Measurements from ENCODE around the gene DSEL. TPM values are rescaled to one million over a fixed set of nuclear protein-coding genes. Genes with fewer than 3 reads are reported as not detected.

DSEL gene
- total RNA-seq = 6.4 TPM
- 1.9 TPM for polyA plus RNA-seq (ENCODE audit: insufficient read depth, low read depth, low replicate concordance)
- long read RNA-seq, donor 1, full-length matches to known transcripts = 3 of 3 reads
- long read RNA-seq, donor 1, partial matches to known transcripts = 0 of 3 reads
- long read RNA-seq, donor 1, other reads (novel, unspliced or antisense) = 0 of 3 reads
- long read RNA-seq, donor 2, full-length matches to known transcripts = 12 of 12 reads
- long read RNA-seq, donor 2, partial matches to known transcripts = 0 of 12 reads
- long read RNA-seq, donor 2, other reads (novel, unspliced or antisense) = 0 of 12 reads
- long read RNA-seq, donor 3, full-length matches to known transcripts = 3 of 3 reads
- long read RNA-seq, donor 3, partial matches to known transcripts = 0 of 3 reads
- long read RNA-seq, donor 3, other reads (novel, unspliced or antisense) = 0 of 3 reads
- long read RNA-seq, donor 4, full-length matches to known transcripts = 4 of 4 reads
- long read RNA-seq, donor 4, partial matches to known transcripts = 0 of 4 reads
- long read RNA-seq, donor 4, other reads (novel, unspliced or antisense) = 0 of 4 reads
- long read RNA-seq, donor 5 = 0 reads
- long read RNA-seq, donor 6, full-length matches to known transcripts = 4 of 4 reads
- long read RNA-seq, donor 6, partial matches to known transcripts = 0 of 4 reads
- long read RNA-seq, donor 6, other reads (novel, unspliced or antisense) = 0 of 4 reads
- long read RNA-seq, donor 7, full-length matches to known transcripts = 7 of 10 reads
- long read RNA-seq, donor 7, partial matches to known transcripts = 0 of 10 reads
- long read RNA-seq, donor 7, other reads (novel, unspliced or antisense) = 3 of 10 reads
- long read RNA-seq, donor 8, full-length matches to known transcripts = 5 of 5 reads
- long read RNA-seq, donor 8, partial matches to known transcripts = 0 of 5 reads
- long read RNA-seq, donor 8, other reads (novel, unspliced or antisense) = 0 of 5 reads
- long read RNA-seq, donor 9, full-length matches to known transcripts = 3 of 3 reads
- long read RNA-seq, donor 9, partial matches to known transcripts = 0 of 3 reads
- long read RNA-seq, donor 9, other reads (novel, unspliced or antisense) = 0 of 3 reads
- long read RNA-seq, donor 10, full-length matches to known transcripts = 9 of 26 reads
- long read RNA-seq, donor 10, partial matches to known transcripts = 17 of 26 reads
- long read RNA-seq, donor 10, other reads (novel, unspliced or antisense) = 0 of 26 reads

GRCh38 chr18:67516539-67517443 is at the start of gene DSEL:
TSS of gene DSEL (minus strand) at chr18:67516720. CDS start at chr18:67514608, 2,112 bp downstream.
- no peak for FAIRE-seq
- peak within 1 kb of the TSS; percentile 54 to 77 (median 61) for H3K9ac ChIP-seq (ENCODE audit: low read length in 3 of 3)
- TF ChIP-seq CTCF (IDR thresholded peaks at IDR 0.05; ENCODE audit: borderline replicate concordance, extremely low read depth, insufficient read depth) = no peak

GRCh38 chr18:67553437-67553836 is 36.9 kb upstream of the DSEL start:
- no peaks in the 10 kb centered on the region for H3K36me3 ChIP-seq (ENCODE audit: control insufficient read depth in 2 of 3, insufficient read depth in 3 of 3, low read length in 3 of 3)
- intact Hi-C loops (cut with DNase I) = no loop called here
- no peak overlapping the region for H3K9ac ChIP-seq (ENCODE audit: low read length in 3 of 3)
- no peak for TF ChIP-seq CTCF (IDR thresholded peaks at IDR 0.05; ENCODE audit: borderline replicate concordance, extremely low read depth, insufficient read depth)
- no peak overlapping the region for H3K27ac ChIP-seq (ENCODE audit: low read depth in 2 of 2, low read length in 2 of 2)
- no peaks in the 10 kb centered on the region for H3K9me3 ChIP-seq (ENCODE audit: control insufficient read depth in 2 of 3, insufficient read depth in 1 of 3, low read length in 3 of 3)
- no peaks in the 10 kb centered on the region for H3K27me3 ChIP-seq (ENCODE audit: control insufficient read depth, insufficient read depth, low read length)
- FAIRE-seq (no peak), DNase-seq (no peak)
- no peak overlapping the region for H3K4me3 ChIP-seq (ENCODE audit: low read length in 3 of 3)
- peaks cover 0 to 4% (median 2%) of the 10 kb centered on the region in 3 donors for H3K4me1 ChIP-seq (ENCODE audit: control insufficient read depth in 2 of 3, insufficient read depth in 2 of 3, low read depth in 1 of 3, low read length in 3 of 3)

More at GRCh38 chr18:67516539-67517443, at the start of gene DSEL:
- Histone ChIP-seq H3K27ac (ENCODE audit: low read depth in 2 of 2, low read length in 2 of 2) (peak within 1 kb of the TSS; percentile 67 to 77), H3K4me1 (ENCODE audit: control insufficient read depth in 2 of 3, insufficient read depth in 2 of 3, low read depth in 1 of 3, low read length in 3 of 3) (peaks cover 0 to 3% (median 0%) of the 10 kb centered on the region in 3 donors), H3K9me3 (ENCODE audit: control insufficient read depth in 2 of 3, insufficient read depth in 1 of 3, low read length in 3 of 3) (no peaks in the 10 kb centered on the region), H3K27me3 (ENCODE audit: control insufficient read depth, insufficient read depth, low read length) (no peaks in the 10 kb centered on the region), H3K36me3 (ENCODE audit: control insufficient read depth in 2 of 3, insufficient read depth in 3 of 3, low read length in 3 of 3) (no peaks in the 10 kb centered on the region), H3K4me3 (ENCODE audit: low read length in 3 of 3) (peak within 1 kb of the TSS; percentile 64 to 82 (median 75))
- intact Hi-C loops (cut with DNase I) = no loop called here
- DNase-seq = peak; percentile 97 to 100 (median 99)
